Gastroesophageal sphincter (tissue), 3 donors: ENCODE data around the gene CALR3.

ENCODE experiments used
- EP300 ChIP-seq: sonication (generic); formaldehyde crosslinking; IDR thresholded peaks from one replicate; pipeline ENCODE4 v1.6.1; 2017; ENCODE audit warnings: antibody characterized with exemption, mild to moderate bottlenecking
- POLR2A ChIP-seq, 2 donors: fragments of 450-650 bp; IDR thresholded peaks; one replicate each; pipeline ENCODE4 v1.6.1; 2017; ENCODE audit warnings: antibody characterized with exemption in 2 of 2, mild to moderate bottlenecking in 2 of 2, moderate library complexity in 1 of 2
- POLR2AphosphoS5 ChIP-seq: sonication (generic); formaldehyde crosslinking; IDR thresholded peaks from one replicate; pipeline ENCODE4 v1.6.1; 2017; ENCODE audit warnings: antibody characterized with exemption
- TF ChIP-seq, protein P1 (sequence below), 4 experiments: fragments of 200-600 bp in 2 of 4; fragments of 450-650 bp in 2 of 4; sonication (generic) in 1 of 4; IDR thresholded peaks; one replicate each; pipeline ENCODE4 v1.5.1; 2017 to 2019; ENCODE audit warnings: antibody characterized with exemption in 4 of 4, mild to moderate bottlenecking in 2 of 4, moderate library complexity in 2 of 4

DNA sequence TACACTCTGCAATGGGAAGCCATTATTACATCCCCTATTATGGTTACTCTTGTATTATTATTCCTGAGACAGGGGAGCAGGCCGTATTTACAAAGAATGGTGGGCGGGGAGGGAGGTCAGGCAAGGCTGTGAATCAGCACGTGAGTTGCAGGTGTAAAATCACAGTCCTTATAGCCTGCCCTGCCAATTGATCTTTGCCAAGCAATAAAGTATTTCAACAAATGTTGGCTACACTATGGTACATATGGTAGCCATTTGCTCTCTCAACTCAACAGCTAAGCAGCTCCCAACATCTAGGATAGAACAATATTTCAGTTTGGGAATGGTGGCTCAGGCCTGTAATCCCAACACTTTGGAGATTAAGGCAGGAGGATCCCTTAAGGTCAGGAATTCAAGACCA lies 36.3 kb downstream of the CALR3 start:
- TF ChIP-seq, protein P1, sequence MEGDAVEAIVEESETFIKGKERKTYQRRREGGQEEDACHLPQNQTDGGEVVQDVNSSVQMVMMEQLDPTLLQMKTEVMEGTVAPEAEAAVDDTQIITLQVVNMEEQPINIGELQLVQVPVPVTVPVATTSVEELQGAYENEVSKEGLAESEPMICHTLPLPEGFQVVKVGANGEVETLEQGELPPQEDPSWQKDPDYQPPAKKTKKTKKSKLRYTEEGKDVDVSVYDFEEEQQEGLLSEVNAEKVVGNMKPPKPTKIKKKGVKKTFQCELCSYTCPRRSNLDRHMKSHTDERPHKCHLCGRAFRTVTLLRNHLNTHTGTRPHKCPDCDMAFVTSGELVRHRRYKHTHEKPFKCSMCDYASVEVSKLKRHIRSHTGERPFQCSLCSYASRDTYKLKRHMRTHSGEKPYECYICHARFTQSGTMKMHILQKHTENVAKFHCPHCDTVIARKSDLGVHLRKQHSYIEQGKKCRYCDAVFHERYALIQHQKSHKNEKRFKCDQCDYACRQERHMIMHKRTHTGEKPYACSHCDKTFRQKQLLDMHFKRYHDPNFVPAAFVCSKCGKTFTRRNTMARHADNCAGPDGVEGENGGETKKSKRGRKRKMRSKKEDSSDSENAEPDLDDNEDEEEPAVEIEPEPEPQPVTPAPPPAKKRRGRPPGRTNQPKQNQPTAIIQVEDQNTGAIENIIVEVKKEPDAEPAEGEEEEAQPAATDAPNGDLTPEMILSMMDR (IDR thresholded peaks at IDR 0.05) = no peak
- TF ChIP-seq POLR2AphosphoS5 = no peak
- TF ChIP-seq EP300 = no peak
- TF ChIP-seq POLR2A (IDR thresholded peaks at IDR 0.05) = no peak
